Embryonic facial prominence (tissue), 1 donor: Measurements from ENCODE around the gene VASN.

Source experiments
- DNase-seq: peaks from one replicate; pipeline ENCODE4 v3.0.0-alpha.2; 2016; ENCODE audit errors: extremely low spot score

Gene VASN

DNA sequence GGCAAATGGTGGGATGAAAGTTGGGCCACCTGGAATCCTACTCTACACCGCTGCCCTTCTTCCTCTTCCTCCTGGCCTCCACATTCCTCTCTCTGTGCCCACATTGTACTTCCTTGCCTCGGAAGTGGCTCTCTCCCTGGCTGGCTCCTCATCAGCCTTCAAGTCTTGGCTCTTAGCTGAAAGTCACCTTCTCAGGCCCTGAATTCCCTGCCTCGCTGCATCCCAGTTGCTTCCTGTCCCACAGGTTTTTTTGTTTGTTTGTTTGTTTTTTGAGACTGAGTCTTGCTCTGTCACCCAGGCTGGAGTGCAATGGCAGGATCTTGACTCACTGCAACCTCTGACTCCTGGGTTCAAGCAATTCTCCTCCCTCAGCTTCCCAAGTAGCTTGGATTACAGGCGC, 18.0 kb upstream of the VASN start:
- no peak for DNase-seq

DNA sequence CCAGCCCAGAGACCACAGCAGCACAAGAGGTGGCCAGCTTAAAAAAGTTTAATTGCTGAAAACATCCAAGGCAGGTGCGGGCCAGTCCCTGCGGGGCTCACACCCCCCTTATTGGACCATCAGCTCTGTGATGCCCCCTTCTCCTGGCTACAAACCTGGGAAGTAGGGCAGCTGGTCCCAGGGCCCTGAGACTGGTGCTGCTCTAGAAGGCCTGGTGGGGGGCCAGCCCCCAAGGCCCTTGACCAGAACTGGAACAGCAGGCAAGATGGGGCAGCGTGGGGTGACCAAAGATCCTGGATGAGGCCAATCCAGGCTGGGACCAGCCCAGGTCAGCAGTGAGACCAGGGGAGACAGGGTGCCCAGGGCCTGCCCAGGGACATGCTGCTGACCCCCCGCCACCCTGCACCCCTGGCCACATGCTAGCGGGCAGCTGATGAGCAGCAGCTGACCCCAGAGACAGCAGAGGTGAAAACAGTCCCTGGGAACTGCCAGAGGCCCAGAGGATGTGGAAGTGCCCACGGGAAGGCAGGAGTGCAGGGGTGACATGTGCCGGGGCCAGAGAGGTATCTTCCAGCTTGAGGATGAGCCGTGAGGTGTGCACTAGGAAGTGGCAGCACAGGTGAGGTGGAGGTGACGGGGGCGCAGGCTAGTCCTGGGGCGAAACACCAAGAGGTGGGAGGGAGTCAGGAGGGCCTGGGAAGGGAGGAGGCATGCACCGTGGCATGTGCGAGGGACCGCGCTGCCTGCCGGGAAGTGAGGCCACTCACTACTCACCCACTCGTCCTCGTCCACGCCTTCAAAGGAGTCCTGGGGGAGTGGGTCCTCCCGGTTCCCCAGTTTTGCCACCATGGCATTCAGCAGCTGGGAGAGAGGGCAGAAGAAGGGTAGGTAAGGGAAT, 16.9 kb upstream of the VASN start:
- no peak for DNase-seq

DNA sequence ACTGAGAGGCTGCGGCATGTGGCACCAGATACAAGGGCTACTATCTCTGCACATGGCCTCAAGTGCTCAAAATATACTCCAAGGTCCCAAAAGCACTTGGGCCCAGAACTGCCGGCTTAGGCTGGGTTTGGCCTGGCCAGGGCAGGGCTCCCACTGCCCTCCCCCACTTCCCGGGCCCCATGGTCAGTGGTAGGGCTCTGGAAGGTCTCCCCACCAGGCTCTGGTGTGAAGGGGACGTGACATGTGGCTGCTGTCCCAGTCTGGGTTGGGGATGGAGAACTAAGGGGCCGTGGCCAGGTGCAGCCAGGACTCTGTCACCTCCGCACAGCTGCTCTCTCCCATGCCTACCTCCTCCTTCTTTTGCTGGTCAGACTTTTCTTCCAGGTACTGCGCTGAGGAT, 14.8 kb upstream of the VASN start:
- DNase-seq, result no peak

DNA sequence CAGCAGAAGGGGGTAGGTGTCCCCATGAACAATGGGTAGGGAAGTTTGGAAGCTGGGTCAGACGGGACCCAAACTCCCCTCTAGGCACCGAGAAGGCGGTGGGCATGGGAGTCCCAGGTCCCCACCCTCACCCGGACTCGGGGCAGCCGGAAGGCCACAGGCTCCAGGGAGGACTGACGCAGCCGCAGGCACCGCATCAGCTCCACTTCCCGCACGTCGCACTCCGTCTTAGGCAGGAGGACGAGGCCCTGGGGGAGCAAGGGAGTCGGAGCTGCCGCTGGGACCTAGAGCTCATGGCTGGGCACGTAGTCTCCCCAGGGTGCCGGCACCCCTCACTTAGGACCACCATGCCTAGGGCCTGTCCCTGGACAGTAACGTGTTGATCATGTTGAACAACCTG, 13.4 kb upstream of the VASN start:
- no peak for DNase-seq

DNA sequence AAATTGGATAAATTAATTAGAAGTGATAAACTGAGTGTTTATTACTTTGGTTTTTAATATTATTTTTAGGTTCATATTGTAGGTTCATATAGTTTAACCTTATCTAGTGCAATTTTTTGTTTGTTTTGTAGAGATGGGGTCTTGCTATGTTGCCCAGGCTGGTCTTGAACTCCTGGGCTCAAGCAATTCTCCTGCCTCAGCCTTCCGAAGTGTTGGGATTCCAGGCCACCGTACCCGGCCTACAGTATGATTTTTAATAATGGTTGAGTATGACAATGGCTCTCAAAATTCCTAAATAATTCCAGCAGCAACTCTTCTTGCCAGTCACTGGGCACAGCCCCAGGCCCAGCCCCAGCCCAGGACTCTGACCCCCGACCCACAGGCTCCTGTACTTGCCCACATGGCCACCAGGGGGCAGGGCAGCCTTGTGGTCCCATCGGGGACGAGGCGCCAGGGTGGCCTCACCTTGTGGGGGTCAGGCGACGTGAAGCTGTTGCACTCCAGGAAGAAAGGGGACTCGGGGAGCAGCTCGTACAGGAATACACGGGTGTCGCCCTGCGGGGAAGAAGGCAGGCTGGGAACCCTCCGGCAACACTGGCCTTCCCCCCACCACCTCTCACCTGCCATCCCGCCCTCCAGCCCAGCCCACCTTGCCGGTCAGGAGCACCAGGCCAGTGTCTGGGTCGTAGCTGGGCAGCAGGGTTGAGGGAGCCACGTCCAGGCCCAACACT, 12.7 kb upstream of the VASN start:
- no peak for DNase-seq

DNA sequence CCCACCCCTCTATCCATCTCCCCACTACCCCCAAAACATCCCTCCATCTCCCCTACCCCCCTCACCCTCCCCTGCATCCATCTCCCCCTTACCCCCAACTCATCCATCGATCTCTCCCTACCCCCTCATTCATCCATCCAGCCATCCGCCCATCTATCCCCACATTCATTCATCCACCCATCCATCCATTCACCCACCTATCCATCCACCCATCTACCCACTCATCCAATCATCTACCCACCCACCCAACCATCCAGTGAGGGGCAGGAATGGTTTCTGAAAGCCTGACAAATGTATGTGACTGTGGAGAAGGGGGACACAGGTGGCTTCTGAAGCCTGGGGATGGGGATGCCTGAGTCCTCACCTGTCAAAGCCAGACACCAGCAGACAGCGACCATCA, 11.7 kb upstream of the VASN start:
- no peak for DNase-seq

DNA sequence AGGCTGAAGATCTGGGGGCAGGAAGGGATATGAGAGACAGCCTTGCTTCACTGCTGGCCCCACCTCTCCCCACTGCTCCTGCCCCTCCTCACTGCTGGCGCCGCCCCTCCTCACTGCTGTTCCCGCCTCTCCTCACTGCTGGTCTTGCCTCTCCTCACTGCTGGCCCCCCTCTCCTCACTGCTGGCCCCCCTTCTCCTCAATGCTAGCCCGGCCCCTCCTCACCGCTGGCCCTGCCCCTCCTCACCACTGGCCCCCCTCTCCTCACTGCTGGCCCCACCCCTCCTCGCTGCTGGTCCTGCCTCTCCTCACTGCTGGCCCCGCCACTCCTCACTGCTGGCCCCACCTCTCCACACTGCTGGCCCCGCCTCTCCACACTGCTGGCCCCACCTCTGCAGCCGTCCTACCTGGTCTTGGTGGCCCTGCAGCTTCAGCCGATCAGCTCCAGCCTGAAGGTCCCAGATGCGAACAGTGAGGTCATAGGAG, 11.1 kb upstream of the VASN start:
- DNase-seq, result no peak

DNA sequence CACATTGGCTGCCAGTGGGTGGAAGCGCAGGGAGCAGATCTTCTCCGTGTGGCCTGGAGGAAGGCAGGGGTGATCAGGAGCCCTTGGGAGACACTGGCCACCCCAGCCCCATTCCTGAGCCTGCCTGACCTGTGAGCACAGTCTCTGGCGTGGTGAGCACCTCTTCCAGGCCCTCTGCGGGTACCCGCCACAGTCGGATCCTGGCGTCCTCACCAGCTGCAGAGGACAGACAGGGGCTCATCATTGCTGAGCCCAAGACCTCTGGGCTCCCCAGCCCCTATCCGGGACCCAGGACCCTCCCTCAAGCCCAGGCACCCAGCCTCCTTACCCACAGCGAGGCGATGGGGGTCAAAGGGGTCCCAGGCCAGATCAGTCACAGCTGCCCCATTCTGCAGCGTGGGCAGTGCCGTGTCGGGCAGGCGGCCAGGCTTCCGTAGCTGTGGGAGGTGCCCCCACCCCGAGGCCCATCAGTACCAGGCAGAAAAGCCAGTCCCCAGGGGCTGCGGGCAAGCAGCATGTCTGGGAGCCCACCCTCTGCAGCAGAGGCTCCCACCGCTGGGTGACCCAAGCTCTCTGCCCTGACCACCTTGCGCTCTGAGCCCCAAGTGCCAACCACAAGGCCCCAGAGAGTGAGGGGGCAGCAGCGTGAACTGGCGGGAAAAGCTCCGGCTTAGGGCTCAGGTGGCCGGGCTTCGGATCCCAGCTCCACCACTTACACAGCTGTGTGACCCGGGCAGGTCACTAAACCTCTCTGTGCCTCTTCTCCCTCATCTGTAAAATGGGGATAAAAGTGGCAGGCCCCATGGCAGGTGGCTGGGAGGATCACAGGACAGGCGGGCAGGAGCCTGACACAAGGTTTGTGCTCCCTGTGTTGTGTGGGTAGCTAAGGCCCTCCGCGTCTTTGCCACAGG, 10.4 kb upstream of the VASN start:
- DNase-seq, result no peak

DNA sequence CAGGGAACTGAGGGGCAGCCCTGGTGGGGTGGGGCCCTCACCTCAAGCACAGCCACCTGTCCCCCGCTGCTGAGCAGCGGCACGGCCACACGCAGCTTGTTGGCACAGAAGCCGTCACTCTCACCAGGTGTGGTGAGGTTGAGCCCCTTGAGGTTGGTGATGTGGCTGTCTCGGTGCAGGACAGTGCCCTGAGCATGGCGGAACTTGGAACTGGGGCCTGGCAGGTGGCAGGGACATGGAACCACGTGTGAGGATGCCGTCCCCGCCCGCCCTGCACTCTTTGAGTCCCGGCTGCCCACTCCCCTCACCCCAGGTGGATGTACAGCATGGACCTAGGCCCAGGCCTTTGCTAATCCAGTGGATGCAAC, 9.7 kb upstream of the VASN start:
- no peak for DNase-seq

DNA sequence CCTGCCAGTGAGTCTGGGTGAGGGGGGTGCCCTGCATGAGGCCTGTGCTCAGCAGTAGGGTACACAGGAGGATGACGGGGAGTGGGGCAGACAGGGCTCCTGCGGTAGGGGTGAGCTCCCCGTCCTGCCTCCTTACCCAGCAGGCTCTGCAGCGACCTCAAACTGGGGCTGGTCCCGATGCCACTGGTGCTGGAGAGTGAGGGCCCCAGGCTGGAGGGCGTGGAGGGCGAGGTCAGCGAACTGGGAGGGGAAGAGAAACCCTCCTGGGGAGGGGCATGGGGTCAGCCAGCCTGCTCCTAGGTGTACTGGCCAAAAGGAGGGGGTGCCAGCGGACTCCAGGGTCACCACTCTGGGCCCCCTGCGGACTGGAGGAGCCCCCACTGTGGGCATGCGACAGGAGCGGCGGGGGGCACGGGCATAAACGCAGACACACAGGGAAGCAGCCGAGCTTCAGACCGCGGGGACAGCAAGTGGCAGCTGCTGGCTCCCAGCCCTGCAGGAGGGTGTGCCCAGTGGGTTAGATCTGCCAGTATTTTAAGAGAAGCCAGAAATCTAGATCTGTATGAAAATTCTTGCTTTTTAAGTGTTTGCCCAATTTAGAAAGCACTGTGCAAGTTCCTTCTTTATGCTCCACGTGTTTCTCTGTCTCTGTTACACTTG, 9.0 kb upstream of the VASN start:
- DNase-seq, result no peak

DNA sequence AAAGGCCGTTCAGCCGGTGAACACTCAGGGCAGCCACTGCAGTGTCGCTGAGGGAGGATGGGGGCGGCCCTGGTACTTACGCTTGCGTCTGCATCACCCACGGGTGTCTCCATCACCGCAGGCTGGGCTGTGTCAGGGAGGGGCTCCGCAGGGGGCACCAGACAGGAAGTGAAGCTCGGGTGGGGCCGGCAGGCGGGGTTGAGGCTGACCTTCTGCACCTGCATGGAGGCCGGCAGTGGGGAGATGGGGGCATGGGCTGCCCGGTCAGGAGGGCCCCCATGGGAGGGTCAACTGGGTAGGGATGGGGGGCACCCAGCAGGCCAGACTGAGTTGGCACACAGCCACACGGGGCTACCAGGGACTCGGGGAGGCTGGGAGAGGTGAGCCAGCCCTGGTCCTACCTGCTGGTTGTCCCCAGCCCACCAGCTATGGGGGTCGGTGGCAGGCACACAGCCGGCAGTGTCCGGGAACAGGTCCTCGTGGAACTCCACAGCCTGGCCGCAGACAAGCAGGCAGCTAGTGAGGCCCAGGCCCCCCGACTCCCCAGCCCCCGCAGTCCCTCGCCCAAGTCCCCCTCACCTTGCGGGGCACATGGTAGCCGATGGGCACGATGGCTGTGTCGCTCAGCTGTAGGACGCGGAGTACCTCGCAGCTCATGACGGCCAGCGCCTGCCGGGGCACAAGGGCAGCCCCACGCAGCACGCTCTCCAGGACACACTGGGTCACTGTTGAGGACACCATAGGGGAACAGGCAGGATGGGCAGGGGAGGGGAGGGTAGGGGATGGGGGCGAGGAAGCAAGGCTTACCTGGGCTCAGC, 7.2 kb upstream of the VASN start:
- DNase-seq, result no peak

DNA sequence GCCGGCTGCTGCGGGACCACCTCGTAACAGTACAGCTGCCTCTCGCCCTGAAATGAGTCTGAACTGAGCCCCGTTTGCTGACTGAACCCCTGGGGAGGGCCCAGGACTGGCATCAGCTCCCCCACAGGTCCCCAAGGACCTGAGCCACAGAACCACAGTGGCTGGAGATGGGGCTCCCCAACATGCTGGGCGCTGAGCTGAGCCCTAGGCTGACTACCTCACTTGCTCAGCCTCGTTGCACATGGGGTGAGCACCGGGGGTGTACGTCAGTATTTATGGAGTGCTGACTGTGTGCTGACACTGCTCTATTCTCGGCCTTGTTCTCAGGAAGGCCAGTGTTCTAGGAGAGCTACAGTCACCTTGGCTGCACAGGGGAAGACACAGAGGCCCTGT, 6.6 kb upstream of the VASN start:
- DNase-seq, result no peak

DNA sequence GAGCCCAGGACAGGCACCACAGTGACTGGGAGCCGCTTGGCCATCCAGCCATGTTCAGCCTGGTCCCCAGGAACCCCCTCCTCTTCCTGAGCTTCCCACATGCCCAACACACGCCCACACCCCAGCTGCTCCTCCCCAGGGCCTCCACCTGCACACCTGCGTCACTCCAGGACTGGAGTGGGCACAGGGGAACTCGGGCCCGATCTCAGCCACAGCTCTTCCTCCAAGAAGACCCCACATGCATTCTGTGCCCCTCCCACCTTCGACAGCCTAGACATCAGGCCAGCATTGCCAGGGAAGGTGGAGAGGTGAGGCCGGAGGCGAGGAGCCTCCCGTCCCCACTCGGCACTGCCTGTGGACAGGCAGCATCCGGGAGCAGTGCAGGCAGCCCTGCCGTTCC, 6.0 kb upstream of the VASN start:
- no peak for DNase-seq

DNA sequence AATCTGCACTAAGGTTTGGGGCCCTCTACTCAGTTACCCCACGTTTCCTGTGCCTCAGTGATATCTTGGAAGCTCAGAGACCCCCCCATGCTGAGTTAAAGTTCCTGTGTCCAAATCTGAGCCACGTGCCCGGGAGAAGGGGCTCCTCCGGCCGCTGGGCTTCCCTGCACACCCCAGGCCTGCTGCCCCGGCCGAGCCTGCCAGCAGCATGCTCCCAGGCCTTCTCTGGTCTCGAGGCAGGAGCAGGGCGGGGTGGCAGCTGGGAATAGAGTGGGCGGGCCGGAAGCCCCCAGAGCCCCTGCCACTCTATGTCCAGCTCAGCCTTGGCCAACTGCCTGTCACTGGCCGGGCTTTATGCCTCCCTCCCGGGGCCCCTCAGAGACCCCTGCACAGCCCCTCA, 5.6 kb upstream of the VASN start:
- no peak for DNase-seq

DNA sequence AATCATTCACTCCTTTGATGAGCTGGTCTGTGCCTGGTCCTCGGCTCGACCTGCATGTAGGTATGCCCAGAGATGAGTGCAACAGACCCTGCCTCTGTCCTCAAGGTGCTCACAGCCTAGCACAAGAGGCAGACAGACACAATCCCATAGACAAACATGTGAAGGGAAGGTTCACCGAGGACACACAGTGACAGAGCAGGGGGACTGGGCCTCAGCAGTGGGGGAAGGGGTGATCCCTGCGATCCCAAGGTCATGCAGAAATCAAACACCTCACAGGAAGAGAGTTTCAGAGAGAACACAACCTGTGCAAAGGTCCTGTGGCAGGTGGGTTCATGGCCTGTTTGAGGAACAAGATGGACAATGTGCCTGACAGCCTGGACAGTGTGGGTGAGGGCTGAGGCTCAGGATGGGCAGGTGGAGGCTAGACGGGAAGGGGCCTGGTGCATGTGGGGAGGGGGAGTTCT, 4.2 kb upstream of the VASN start:
- DNase-seq, result no peak

DNA sequence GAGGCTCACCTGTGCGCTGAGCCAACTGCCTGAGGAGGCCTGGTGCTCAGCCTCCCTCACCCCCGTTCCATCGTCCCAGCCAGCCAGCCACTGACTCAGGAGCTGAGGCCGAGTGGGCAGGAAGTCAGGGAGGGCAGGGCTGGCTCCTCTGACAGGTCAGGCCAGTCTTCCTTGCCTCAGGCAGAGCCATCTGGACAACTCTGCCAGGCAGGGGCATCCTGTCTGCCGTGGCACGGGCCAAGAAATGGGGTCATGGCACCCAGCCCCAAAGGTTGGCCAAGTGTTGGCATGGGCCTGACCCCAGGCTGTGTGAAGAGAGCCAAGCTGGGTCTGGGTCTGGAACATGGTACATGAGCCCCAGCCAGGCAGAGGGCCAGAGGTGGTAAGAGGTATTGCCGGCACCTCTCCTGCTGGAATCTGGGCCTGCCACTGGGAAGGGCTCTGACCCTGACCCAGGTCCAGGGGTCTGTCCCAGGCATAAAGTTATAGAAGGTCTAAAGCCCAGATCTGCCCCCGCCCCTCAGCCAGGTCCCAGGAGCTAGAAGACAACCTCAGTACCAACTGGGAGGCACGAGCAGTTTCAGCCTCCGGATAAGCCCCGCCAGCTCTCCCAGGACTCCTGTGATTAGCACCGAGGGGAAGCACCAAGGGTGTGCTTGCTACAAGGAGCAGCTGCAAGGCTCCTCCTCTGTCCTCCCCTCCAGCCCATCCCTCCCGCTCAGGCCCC, 2.5 kb upstream of the VASN start:
- no peak for DNase-seq

DNA sequence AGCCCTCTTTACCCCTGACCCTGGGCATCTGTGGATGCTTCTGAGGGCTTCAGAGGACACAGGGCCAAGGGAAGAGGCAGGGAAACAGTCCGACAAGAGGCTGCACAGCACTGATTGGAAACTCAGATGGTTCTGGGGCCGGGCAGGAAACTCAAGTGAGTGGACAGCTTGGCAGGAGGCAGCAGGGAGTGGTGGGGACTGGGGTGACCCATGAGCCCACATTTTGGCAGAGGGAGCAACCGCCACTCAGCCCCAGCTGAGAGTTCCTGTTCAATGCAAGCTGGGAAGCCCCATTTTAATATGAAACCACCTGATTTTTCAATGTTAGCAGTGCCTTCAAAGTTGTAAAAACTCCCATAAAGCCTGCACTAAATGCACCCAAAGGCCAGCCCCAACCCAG, 1.5 kb upstream of the VASN start:
- DNase-seq, result no peak

DNA sequence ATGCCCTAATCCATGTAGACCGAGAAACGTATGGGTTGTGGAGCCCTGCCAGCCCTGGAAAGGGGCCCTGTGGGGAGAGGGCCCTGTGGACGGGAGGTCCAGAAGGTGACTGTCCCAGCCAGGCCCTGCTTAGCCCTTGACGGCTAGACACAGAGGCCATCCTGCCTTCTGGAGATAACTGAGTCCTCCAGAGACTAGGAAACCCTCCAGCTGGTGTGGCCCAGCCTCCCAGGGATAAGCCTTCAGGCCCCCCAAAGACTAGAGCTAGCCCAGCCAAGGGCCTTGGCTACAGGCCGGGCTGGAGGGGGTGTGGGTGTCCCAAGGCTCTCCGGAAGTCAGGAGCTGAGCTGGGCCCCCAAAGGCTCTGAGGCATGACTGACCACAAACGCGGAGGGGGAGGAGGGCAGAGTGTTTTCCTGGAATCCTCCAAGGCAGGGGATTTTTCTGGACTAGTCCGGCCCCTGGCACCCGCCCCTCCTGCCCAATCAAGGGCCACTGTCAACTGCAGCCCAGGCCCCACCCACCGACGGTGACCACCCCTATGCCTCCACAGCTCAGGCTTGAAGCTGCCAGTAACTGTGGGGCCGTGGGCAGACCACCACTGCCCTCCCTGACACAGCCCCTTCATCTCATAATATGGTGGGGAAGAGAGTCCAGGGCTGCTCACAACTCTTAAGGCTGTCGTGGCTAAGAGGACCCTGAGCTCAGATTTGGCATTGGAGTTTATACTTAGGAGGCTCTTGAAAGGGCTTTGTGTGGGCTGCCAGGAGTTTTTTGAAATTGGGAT, 885 bp upstream of the VASN start:
- no peak for DNase-seq

DNA sequence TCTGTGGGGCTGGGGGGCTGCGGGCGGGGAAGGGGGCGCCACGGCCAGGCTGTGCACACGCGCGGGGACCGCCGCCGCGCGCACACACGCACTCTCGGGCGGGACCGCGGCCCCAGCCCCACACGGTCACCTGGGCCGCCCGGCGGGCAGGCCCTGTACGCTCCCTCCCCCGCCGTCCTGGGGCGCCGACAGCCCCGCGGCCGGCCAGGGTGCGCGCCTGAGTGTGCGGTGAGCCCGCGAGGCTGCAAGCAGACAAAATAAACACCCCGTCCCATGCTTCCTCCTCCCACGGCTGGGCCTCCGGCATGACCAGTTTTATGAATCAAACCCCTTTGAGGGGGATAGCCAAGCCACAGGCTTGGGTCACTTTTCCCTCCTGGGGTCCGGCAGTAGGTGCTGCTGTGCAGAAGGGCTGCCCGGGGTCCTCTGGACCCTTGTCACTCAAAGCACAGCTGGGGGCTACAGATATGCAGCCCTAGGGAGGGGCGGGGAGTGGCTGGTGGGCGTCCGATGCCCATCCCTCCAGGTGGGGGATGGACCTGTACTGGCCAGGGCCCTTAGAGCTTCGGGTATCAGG, 441 bp downstream of the VASN start:
- no peak for DNase-seq
